ENCODE data around the gene CFAP77. TPM values are rescaled to one million over a fixed set of nuclear protein-coding genes. Genes with fewer than 3 reads are reported as not detected.

Gene CFAP77
- total RNA-seq, 1 donor from 2014 or later: 0.20 TPM

GRCh38 chr9:132575811-132576210, 165.8 kb downstream of the CFAP77 start:
- no peak for DNase-seq (ENCODE audit: low read depth, low spot score)

- no peak for DNase-seq (ENCODE audit: low read depth, low spot score)
These were observed 167.1 kb downstream of the CFAP77 start for GRCh38 chr9:132577119-132577518.

GRCh38 chr9:132578367-132578932, 168.4 kb downstream of the CFAP77 start:
- DNase-seq (ENCODE audit: low read depth, low spot score): no peak

DNA sequence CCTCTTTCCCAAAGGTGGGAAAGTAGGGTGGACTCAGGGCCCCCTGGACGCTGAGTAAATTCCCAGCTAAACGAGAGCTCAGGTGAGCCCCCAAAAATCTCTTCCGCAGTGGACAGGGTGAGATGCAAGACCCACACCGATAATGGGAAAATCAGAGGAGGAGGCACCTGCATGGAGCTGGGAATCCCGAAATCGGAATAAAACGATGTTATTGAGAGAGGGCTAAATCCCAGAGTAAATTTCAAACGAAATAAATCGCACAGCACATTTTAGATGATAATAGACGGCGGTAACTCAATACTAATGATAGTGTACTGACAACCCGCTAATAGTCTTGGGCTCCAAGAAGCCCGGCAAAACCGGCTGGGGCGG, 169.4 kb downstream of the CFAP77 start:
- DNase-seq (ENCODE audit: low read depth, low spot score): no peak

GRCh38 chr9:132582276-132582785, 172.3 kb downstream of the CFAP77 start, which contains the start of gene BARHL1:
BARHL1 (plus strand) TSS chr9:132582606; CDS start chr9:132582798, 192 bp downstream.
- no peak for DNase-seq (ENCODE audit: low read depth, low spot score)

DNA sequence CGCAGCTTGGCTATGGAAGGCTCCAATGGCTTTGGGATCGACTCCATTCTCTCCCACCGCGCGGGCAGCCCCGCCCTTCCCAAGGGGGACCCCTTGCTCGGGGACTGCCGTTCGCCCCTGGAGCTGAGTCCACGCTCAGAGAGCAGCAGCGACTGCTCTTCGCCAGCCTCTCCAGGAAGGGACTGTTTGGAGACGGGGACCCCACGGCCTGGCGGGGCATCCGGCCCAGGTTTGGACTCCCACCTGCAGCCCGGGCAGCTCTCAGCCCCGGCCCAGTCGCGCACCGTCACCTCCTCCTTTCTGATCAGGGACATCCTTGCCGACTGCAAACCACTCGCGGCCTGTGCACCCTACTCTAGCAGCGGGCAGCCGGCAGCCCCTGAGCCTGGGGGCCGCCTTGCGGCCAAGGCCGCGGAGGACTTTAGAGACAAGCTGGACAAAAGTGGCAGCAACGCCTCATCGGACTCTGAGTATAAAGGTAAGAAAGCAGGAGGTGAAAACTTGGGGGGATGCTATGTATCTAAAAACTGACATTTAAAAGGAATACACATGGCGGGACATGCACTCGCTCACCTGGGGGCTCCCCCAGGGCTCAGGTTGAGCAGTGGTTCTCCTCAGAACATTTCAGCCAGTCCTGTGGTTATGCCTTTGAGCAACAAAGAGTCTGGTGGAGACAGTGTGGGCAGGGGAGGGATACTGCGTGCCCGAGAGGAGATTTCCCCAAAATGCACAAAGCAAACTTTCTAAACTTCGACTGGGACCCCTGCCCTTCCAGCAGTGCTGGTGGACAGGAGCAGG, 173.0 kb downstream of the CFAP77 start:
- DNase-seq (ENCODE audit: low read depth, low spot score): no peak

- DNase-seq (ENCODE audit: low read depth, low spot score): no peak
These were observed 173.7 kb downstream of the CFAP77 start for GRCh38 chr9:132583584-132584304.

- DNase-seq (ENCODE audit: low read depth, low spot score): no peak
These were observed 174.9 kb downstream of the CFAP77 start for GRCh38 chr9:132584601-132585560.

DNA sequence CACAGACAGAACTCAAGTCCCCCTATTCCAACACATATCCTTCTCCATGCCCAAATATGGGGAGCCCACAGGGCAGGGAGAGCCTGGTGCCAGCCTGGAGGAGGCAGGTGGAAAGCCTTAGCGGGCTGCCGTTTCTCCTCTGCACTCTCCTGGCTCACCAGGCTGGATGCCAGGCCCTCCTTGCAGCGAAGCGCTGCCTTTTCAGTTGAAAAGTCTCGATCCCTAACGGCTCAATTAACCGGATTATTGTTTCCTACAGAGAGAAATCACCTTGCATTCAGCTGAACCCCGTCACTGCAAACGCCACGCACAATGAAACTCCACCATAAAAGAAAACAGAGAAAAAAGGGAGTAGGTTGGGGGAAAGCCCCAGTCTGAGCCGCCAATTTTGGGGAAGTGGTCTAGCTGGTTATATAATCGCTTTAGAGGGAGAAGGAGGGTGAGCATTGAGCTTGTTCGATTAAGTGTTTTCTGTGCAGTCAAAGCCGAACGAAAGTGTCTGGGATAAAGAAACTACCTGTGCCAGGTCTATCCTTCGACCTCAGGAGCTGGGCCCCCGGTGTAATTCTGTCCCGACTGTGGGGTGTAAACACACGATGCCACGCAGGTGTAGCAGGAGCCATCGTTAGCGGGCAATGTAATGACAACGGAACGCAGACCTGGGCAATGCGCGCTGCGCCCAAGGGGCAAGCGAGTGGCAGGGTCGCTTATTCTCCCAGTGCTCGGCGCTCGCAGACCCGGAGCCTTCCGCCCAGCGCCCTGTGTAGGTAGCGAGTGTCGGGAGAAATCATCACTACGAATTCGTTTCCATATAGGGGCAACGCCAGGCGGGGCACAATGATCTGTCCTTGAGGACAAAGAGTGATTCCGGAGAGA, 176.2 kb downstream of the CFAP77 start:
- DNase-seq (ENCODE audit: low read depth, low spot score): no peak

- no peak for DNase-seq (ENCODE audit: low read depth, low spot score)
These were observed 177.0 kb downstream of the CFAP77 start for GRCh38 chr9:132586830-132587591.

GRCh38 chr9:132587592-132587955, 177.6 kb downstream of the CFAP77 start:
- DNase-seq (ENCODE audit: low read depth, low spot score): no peak

GRCh38 chr9:132588098-132588497, 178.1 kb downstream of the CFAP77 start:
- DNase-seq (ENCODE audit: low read depth, low spot score): no peak

DNA sequence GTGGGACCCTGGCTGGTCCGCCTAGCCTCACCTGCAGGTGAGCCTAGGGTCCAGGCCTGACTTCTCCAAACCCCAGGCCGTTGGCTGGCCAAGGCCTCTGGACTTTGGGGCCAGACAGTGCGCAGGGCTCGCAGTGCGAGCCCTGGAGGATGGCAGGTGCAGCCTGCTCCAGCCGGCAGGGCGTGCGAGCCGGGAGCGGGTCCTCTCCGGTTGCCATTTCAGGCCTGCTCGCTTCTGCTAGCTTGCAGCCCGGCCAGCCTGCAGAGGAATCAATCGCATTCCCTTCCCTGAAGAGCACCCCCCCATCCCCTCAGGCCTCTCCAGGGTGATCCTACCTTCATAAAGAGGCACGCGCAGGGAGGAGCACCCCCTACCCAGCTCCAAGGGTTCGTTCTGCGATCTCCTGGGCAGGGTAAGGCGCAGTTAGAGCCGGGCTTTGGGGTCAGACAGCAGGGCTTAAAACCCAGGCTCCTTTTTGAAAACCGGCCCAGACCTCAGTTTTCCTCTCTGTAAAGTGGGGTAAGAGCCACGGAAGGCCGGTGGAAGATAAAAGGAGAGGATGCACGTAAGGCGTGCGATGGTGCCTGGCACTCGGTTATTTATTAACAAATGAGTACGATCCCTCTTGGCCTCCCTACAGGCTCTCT, 178.6 kb downstream of the CFAP77 start:
- no peak for DNase-seq (ENCODE audit: low read depth, low spot score)

GRCh38 chr9:132589148-132590036, 179.4 kb downstream of the CFAP77 start:
- DNase-seq (ENCODE audit: low read depth, low spot score): no peak

DNA sequence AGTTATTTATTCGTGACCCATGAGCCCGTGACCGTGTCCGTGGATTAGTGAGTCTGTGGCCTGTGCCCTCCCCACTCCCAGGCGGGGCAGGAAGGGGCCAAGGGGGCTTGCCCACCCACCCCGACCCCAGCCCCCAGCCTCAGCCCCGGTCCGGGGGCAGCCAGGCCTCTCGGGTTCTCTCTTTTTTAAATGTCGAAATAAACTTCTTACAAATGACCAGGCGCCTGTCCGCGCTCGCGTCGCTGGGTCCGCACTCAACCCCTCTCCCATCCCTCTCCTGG, 180.0 kb downstream of the CFAP77 start:
- no peak for DNase-seq (ENCODE audit: low read depth, low spot score)

GRCh38 chr9:132590318-132591182, 180.5 kb downstream of the CFAP77 start:
- DNase-seq (ENCODE audit: low read depth, low spot score): no peak

GRCh38 chr9:132591244-132591643, 181.2 kb downstream of the CFAP77 start:
- no peak for DNase-seq (ENCODE audit: low read depth, low spot score)
